NCI-H2196 treated with DMSO at 0.1 percent for 48 hours (cell line): Measurements from ENCODE around the gene SDCCAG8.
"Not testable (repeated sequence)": the region's sequence is repeated elsewhere in the genome, so short reads cannot be mapped to it uniquely, and the experiment has no call there.

ENCODE experiments used
- DNase-seq: peaks from one replicate; lab custom pipeline; 2025; ENCODE audit not compliant: unreplicated experiment; lab: John Stamatoyannopoulos, UW

The SDCCAG8 gene

GRCh38 chr1:243325305-243325890 is 69.6 kb downstream of the SDCCAG8 start:
- no peak for DNase-seq

- no peak for DNase-seq
Observed at GRCh38 chr1:243332440-243332839, 76.6 kb downstream of the SDCCAG8 start.

DNA sequence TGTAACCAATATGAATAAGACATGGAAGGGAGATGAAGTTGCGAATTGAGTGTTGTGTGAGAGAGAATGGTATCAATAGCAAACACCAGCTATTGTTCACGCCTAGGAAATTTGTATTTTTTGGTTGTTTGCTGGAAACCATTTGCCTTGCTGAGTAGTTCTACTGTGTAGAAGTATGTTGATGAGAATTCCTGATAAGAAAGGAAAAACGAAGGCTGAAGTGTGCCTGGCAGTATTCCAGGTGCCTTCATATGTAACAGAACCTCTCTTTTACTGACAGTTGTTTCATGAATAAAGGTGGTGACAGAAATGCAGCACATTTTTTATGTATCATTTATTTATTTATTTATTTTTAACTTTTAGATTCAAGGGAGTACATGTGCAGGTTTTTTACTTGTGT is 79.5 kb downstream of the SDCCAG8 start:
- DNase-seq, result no peak

GRCh38 chr1:243336163-243336562 is 80.3 kb downstream of the SDCCAG8 start:
- DNase-seq, result no peak

- not testable (repeated sequence) for DNase-seq
Observed at GRCh38 chr1:243338848-243339247, 83.0 kb downstream of the SDCCAG8 start.

DNA sequence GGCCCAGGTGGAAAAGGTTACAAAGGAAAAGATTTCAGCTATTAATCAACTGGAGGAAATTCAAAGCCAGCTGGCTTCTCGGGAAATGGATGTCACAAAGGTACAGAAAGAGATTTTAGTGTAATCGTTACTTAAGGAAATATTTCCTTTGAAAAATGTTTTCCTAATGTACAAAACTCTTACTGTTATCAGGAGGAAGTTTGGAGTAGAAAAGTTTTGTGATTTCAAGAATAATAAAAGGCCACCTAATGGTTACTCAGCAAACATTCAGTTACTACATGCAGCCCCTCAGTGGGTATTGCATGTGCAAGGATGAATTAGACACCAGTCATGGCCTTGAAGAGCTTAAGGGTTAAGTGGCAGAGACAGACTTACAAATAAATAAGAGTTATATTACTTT is 85.2 kb downstream of the SDCCAG8 start:
- DNase-seq, result no peak

GRCh38 chr1:243343970-243344937 is 88.4 kb downstream of the SDCCAG8 start:
- peak; percentile 41 for DNase-seq

GRCh38 chr1:243345205-243345604 is 89.4 kb downstream of the SDCCAG8 start:
- DNase-seq, result no peak

- no peak for DNase-seq
Observed at GRCh38 chr1:243346016-243346415, 90.2 kb downstream of the SDCCAG8 start.

GRCh38 chr1:243346468-243346867 is 90.6 kb downstream of the SDCCAG8 start:
- DNase-seq, result no peak

DNA sequence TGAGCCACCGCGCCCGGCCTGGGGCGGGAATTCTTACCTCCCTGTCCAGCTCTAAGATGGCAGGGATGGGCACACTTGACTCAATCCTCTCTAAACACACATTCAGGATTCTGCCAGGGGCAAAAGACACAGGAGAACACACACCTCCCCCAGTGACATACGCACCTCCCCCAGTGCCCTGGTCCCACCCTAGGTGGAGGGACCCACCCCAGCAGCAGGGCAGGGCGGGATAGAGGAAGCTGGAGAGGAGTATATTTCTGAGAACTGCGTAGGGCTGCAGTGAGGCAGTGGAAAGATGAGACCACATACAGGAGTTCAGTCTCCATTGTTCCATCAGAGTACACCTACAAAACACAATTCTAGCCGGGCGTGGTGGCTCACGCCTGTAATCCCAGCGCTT is 92.5 kb downstream of the SDCCAG8 start:
- DNase-seq, result no peak

DNA sequence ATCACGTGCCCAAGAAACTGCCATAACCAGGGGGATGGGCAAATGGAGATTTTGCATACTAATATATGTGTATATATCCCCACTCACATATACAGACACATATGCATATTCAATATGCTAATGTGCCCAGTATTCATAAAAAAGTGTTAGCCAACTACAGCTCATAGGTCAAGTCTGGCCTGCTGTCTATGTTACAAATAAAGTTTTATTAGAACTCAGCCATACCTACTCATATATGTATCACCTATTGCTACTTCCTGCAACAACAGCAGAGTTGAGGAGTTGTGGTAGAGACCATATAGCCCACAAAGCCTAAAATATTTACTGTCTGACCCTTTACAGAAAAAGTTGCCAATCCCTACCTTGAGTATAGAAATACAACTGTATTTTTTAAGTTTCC is 93.3 kb downstream of the SDCCAG8 start:
- no peak for DNase-seq

GRCh38 chr1:243351337-243351736 is 95.5 kb downstream of the SDCCAG8 start:
- no peak for DNase-seq

- DNase-seq, result no peak
Observed at GRCh38 chr1:243354511-243355153, 98.8 kb downstream of the SDCCAG8 start.

DNA sequence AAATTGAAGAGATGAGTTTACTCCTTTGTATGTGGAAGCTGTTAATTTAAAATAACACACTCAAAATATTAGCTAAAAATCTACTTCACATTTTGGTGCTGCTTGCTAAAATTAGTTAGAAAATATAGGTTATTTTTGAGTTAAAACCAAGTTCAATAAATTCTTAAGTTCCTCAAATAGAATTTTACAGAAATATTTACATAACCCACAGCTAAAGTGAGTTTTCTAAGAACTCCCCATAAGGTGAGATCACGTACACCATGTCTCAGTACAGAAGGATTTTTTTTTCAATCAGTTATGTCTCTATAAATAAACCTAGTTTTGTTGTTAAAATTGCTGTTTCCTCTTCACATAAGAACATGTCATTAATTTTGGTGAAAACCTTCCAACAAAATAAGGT is 108.0 kb downstream of the SDCCAG8 start:
- no peak for DNase-seq

- no peak for DNase-seq
Observed at GRCh38 chr1:243364330-243364729, 108.5 kb downstream of the SDCCAG8 start.

- no peak for DNase-seq
Observed at GRCh38 chr1:243364866-243365265, 109.0 kb downstream of the SDCCAG8 start.

GRCh38 chr1:243367314-243367713 is 111.5 kb downstream of the SDCCAG8 start:
- no peak for DNase-seq

DNA sequence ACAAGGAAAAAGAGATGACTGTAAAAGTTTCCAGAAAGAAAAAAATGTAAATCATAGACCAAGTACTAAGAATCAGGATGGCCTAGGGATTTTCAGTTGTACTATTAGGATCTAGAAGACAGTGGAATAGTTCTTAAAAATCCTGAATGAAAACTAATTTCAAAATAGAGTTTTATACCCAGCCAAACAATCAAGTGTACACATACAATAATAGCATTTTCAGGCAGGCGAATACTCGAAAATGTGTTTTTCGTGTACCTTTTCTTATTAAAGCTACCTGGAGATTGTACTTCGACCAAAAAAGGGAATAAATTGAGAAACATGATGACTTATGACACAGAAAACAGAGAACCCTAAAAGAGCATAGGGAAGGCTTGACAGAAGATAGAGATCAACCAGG is 118.6 kb downstream of the SDCCAG8 start:
- no peak for DNase-seq

- DNase-seq, result no peak
Observed at GRCh38 chr1:243375596-243375995, 119.8 kb downstream of the SDCCAG8 start.

GRCh38 chr1:243378669-243379068 is 122.8 kb downstream of the SDCCAG8 start:
- DNase-seq, result no peak

GRCh38 chr1:243379208-243379607 is 123.4 kb downstream of the SDCCAG8 start:
- DNase-seq, result no peak
